Measurements from ENCODE around the gene TRAPPC3.

- no peak for TF ChIP-seq CTCF (conservative IDR thresholded peaks at IDR 0.05; ENCODE audit: low read depth, low read length)
- TF ChIP-seq EZH2 (IDR thresholded peaks at IDR 0.05; ENCODE audit: borderline replicate concordance, low read depth, low read length, poor library complexity, severe bottlenecking) = no peak
Observed at GRCh38 chr1:36198641-36199040, 49.4 kb upstream of the TRAPPC3 start.
